B cell (primary cell): ENCODE measurements around the gene AKT1. TPM values are rescaled to one million over a fixed set of nuclear protein-coding genes. Genes with fewer than 3 reads are reported as not detected.

ENCODE experiments used
- ATAC-seq: fragments of 200-7000 bp; cut with Tn5 transposase; one replicate; pipeline ENCODE4 v1.10.0; 2021; ENCODE audit warnings: low read depth, mild to moderate bottlenecking, moderate number of reproducible peaks, moderate library complexity
- CTCF ChIA-PET: fragments of 350-600 bp; sonication (Branson Sonifier 250); formaldehyde crosslinking; loops from one replicate; lab custom pipeline; 2021; ENCODE audit warnings: antibody characterized with exemption, inconsistent platforms; lab: Charles Lee
- POLR2A ChIA-PET: fragments of 350-600 bp; sonication (Branson Sonifier 250); formaldehyde crosslinking; loops from one replicate; lab custom pipeline; 2021; ENCODE audit warnings: antibody characterized with exemption; lab: Charles Lee
- DNase-seq: peaks from one replicate; pipeline ENCODE4 v3.0.0; 2013
- H2AFZ ChIP-seq: 2 replicates; pipeline ENCODE4 v1.6.1; 2012; ENCODE audit warnings: mild to moderate bottlenecking, low read depth, low read length; ENCODE audit not compliant: insufficient read depth, poor library complexity, severe bottlenecking
- H3K27ac ChIP-seq, 2 donors: 1 replicate in 1 of 2; 2 replicates in 1 of 2; pipeline ENCODE4 v1.5.1; 2012 to 2013; ENCODE audit warnings: low read length in 2 of 2, mild to moderate bottlenecking in 2 of 2, moderate library complexity in 1 of 2
- H3K27me3 ChIP-seq, 4 experiments: fragments of 200-600 bp in 1 of 4; sonication (generic) in 1 of 4; replicated peaks in 1 of 4; 1 replicate in 2 of 4; 2 replicates in 2 of 4; pipeline versions ENCODE4 v1.6.1 to v1.7.0; 2013 to 2016; ENCODE audit warnings: low read length in 3 of 4, mild to moderate bottlenecking in 2 of 4, mixed read lengths in 1 of 4, moderate library complexity in 1 of 4; ENCODE audit not compliant: insufficient read depth in 4 of 4, control insufficient read depth in 3 of 4; ENCODE audit errors: control extremely low read depth in 1 of 4
- H3K36me3 ChIP-seq, 2 experiments: replicated peaks in 1 of 2; 1 replicate in 1 of 2; 2 replicates in 1 of 2; pipeline versions ENCODE4 v1.6.1 to v1.7.1; 2013; ENCODE audit warnings: low read length in 1 of 2; ENCODE audit not compliant: insufficient read depth in 2 of 2, control insufficient read depth in 1 of 2; ENCODE audit errors: control extremely low read depth in 1 of 2, extremely low read depth in 1 of 2
- H3K4me1 ChIP-seq, 2 donors: fragments of 200-600 bp in 1 of 2; sonication (generic) in 1 of 2; 1 replicate in 1 of 2; 2 replicates in 1 of 2; pipeline versions ENCODE4 v1.5.1 to v1.6.1; 2013 to 2017; ENCODE audit warnings: low read length in 2 of 2; ENCODE audit not compliant: control insufficient read depth in 2 of 2, insufficient read depth in 2 of 2
- H3K4me2 ChIP-seq: replicated peaks from 2 replicates; pipeline ENCODE3; 2012; ENCODE audit warnings: mild to moderate bottlenecking, low read depth, low read length; ENCODE audit not compliant: poor library complexity, severe bottlenecking
- H3K4me3 ChIP-seq, 5 experiments: fragments of 200-600 bp in 1 of 5; sonication (generic) in 1 of 5; 1 replicate in 3 of 5; 2 replicates in 2 of 5; pipeline versions ENCODE4 v1.5.1 to v1.7.0; 2011 to 2016; ENCODE audit warnings: low read length in 4 of 5, mild to moderate bottlenecking in 4 of 5, low read depth in 2 of 5, control low read depth in 1 of 5, moderate library complexity in 1 of 5; ENCODE audit not compliant: insufficient read depth in 1 of 5; ENCODE audit errors: control extremely low read depth in 1 of 5, extremely low read depth in 1 of 5
- H3K79me2 ChIP-seq: fragments of 200-600 bp; sonication (generic); one replicate; pipeline ENCODE4 v1.6.0; 2016; ENCODE audit warnings: low read length; ENCODE audit not compliant: control insufficient read depth, insufficient read depth
- H3K9ac ChIP-seq: fragments of 200-600 bp; sonication (generic); 2 replicates; pipeline ENCODE4 v1.6.1; 2017; ENCODE audit warnings: mild to moderate bottlenecking, low read length, moderate library complexity
- H3K9me3 ChIP-seq, 3 donors: one replicate each; pipeline versions ENCODE4 v1.6.1 to v1.7.1; 2013; ENCODE audit warnings: low read length in 2 of 3; ENCODE audit not compliant: control insufficient read depth in 2 of 3, insufficient read depth in 1 of 3; ENCODE audit errors: control extremely low read depth in 1 of 3
- H4K20me1 ChIP-seq: 2 replicates; pipeline ENCODE4 v1.6.0; 2012; ENCODE audit warnings: mild to moderate bottlenecking, low read length; ENCODE audit not compliant: insufficient read depth, control insufficient read depth, poor library complexity, severe bottlenecking
- H3K27ac Mint-ChIP-seq: one replicate; pipeline ENCODE4 v1.8.0; 2021; ENCODE audit warnings: mixed read lengths
- H3K27me3 Mint-ChIP-seq: one replicate; pipeline ENCODE4 v1.8.0; 2021; ENCODE audit warnings: mixed read lengths
- H3K4me1 Mint-ChIP-seq: one replicate; pipeline ENCODE4 v1.8.0; 2021; ENCODE audit warnings: mixed read lengths
- H3K4me3 Mint-ChIP-seq: one replicate; pipeline ENCODE4 v1.8.0; 2021; ENCODE audit warnings: mixed read lengths
- H3K9me3 Mint-ChIP-seq: one replicate; pipeline ENCODE4 v1.8.0; 2022; ENCODE audit warnings: mixed read lengths; ENCODE audit not compliant: insufficient read depth
- CTCF ChIP-seq: fragments of 200-600 bp; IDR thresholded peaks from one replicate; pipeline ENCODE4 v1.8.0; 2022; ENCODE audit warnings: antibody characterized with exemption, mild to moderate bottlenecking
- EZH2 ChIP-seq: IDR thresholded peaks from 2 replicates; pipeline ENCODE4 v1.6.1; 2012; ENCODE audit warnings: borderline replicate concordance, low read depth, mild to moderate bottlenecking, moderate library complexity, low read length; ENCODE audit not compliant: insufficient read depth, poor library complexity, severe bottlenecking
- WGBS: methylation state at CpG from one replicate; pipeline ENCODE4 v1.1.5; 2013; ENCODE audit warnings: missing lambda C conversion rate; ENCODE audit not compliant: insufficient coverage; 5-methylcytosine and 5-hydroxymethylcytosine counted together
- intact Hi-C: fragments of 100-400 bp; cut with micrococcal nuclease; formaldehyde crosslinking; loops from one replicate; pipeline ENCODE4 v1.10.0; 2022
- polyA plus RNA-seq: library from polyadenylated mRNA; depleted of rRNA; stranded (reverse); fragments of >200 nt; gene quantifications from 2 replicates; pipeline ENCODE4 v1.2.3, GENCODE V29; 2012
- total RNA-seq, 2 donors: library from RNA; stranded (reverse); fragments of 120-200 nt in 1 of 2; gene quantifications; 1 replicate in 1 of 2; 2 replicates in 1 of 2; pipeline versions ENCODE4 v1.2.3 to v1.2.4, GENCODE V29; 2013 to 2022

AKT1 gene
- total and polyA plus RNA-seq, 2 donors (not counting 1 experiment from before 2014, with no cell fraction given), result 71.1 to 90.1 TPM

- peaks cover 0 to 12% (median 0%) of the 10 kb centered on the region in 3 donors for H3K9me3 ChIP-seq
- no peak overlapping the region for H3K4me2 ChIP-seq
- CTCF ChIA-PET, result interaction anchor here (1.4 kb wide), 1 partner anchor 51 kb away, joined by 3 read pairs; no protein-coding TSS in a partner anchor
- H3K27me3 ChIP-seq, result no peaks in the 10 kb centered on the region
- peaks cover 11% of the 10 kb centered on the region for H3K79me2 ChIP-seq
- Mint-ChIP-seq H3K27me3 (peaks cover under 1% of the 10 kb centered on the region), H3K4me3 (no peak overlapping the region), H3K27ac (no peak overlapping the region), H3K4me1 (peaks cover 14% of the 10 kb centered on the region), H3K9me3 (peaks cover 2% of the 10 kb centered on the region)
- no peak overlapping the region for H2AFZ ChIP-seq
- ATAC-seq, result no peak
- no peak for DNase-seq
- no peak overlapping the region for H3K9ac ChIP-seq
- POLR2A ChIA-PET, result no interaction called here
- H3K36me3 ChIP-seq, result no peaks in the 10 kb centered on the region
- H4K20me1 ChIP-seq, result no peaks in the 10 kb centered on the region
- intact Hi-C loops, result no loop called here
- H3K4me3 ChIP-seq, result no peak overlapping the region
- H3K27ac ChIP-seq, result no peak overlapping the region
- no peak for TF ChIP-seq EZH2
- no peak for TF ChIP-seq CTCF
- H3K4me1 ChIP-seq, result peaks cover 9 to 19% of the 10 kb centered on the region in 2 donors
- 93% methylated on average over 12 of the region's 12 CpGs for WGBS
These were observed 23.8 kb upstream of the AKT1 start for GRCh38 chr14:104819361-104819781.

- H2AFZ ChIP-seq, result no peak overlapping the region
- no peak overlapping the region for H3K27ac Mint-ChIP-seq
- CTCF ChIA-PET, result interaction anchor here (1.3 to 1.4 kb wide), 2 partner anchors 49 to 50 kb away, joined by 3 read pairs; no protein-coding TSS in a partner anchor
These were observed 23.2 kb upstream of the AKT1 start for GRCh38 chr14:104818714-104819161.

More at GRCh38 chr14:104818714-104819161, 23.2 kb upstream of the AKT1 start:
- H3K36me3 ChIP-seq, result no peaks in the 10 kb centered on the region
- no peak overlapping the region for H3K9ac ChIP-seq
- H3K27me3 Mint-ChIP-seq, result no peaks in the 10 kb centered on the region
- H3K4me3 ChIP-seq, result no peak overlapping the region
- POLR2A ChIA-PET, result no interaction called here
- 95% methylated on average over 9 of the region's 9 CpGs for WGBS
- TF ChIP-seq EZH2 (no peak), CTCF (no peak)
- peaks cover 0 to 12% (median 0%) of the 10 kb centered on the region in 3 donors for H3K9me3 ChIP-seq
- H3K27me3 ChIP-seq, result no peaks in the 10 kb centered on the region
- ATAC-seq (no peak), DNase-seq (no peak)
- no peak overlapping the region for H3K4me2 ChIP-seq
- H3K4me1 ChIP-seq, result peaks cover 9 to 19% of the 10 kb centered on the region in 2 donors
- H3K9me3 Mint-ChIP-seq, result no peaks in the 10 kb centered on the region
- intact Hi-C loops, result no loop called here
- no peak overlapping the region for H3K4me3 Mint-ChIP-seq
- H3K4me1 Mint-ChIP-seq, result peaks cover 17% of the 10 kb centered on the region
- H4K20me1 ChIP-seq, result no peaks in the 10 kb centered on the region
- H3K79me2 ChIP-seq, result peaks cover 11% of the 10 kb centered on the region
- H3K27ac ChIP-seq, result no peak overlapping the region
